ENCODE data around the gene UBN1. TPM values are rescaled to one million over a fixed set of nuclear protein-coding genes. Genes with fewer than 3 reads are reported as not detected.

UBN1 gene
- total RNA-seq, 1 experiment from 2014 or later, result 63.1 TPM

DNA sequence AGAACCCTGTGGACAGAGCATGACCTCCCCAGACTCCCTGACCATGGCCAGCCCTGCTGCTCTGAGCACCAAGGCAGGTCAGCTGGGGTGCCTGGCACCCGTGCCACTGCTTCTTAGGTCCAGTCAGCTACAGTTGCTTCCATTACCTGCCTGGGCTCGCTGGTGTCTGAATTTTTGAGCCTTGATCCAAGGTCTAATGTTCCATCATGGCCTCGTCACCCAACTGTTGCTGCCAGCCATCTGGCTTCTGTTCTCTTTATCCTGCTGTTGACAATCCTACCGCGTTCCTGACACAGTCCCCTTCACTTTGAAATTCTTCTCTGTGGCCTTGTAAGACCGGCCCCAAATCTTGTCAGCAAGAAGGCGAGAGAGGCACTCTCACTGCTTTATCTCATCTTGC is 16.9 kb upstream of the UBN1 start:
- H3K9me3 ChIP-seq (ENCODE audit: control insufficient read depth, insufficient read depth, low read depth, low read length), result no peaks in the 10 kb centered on the region
- no peaks in the 10 kb centered on the region for H3K4me1 ChIP-seq (ENCODE audit: control insufficient read depth, insufficient read depth, low read length)
- BruUV-seq (replicated peaks), result no TSS peak
- ChIA-PET POLR2A (no interaction called here), CTCF (no interaction called here)
- H3K36me3 ChIP-seq (ENCODE audit: control insufficient read depth, insufficient read depth, low read length), result peaks cover 25% of the 10 kb centered on the region
- in situ Hi-C loops (cut with HindIII; ENCODE audit: low pct_unique_long_range_greater_than_20kb, low sequenced_read_pairs) (no loop called here), intact Hi-C loops (cut with micrococcal nuclease; ENCODE audit: unreplicated experiment) (no loop called here)
- no peak overlapping the region for H3K27ac ChIP-seq (ENCODE audit: low read length)
- DNase-seq (ENCODE audit: low read depth, low spot score) (no peak), ATAC-seq (no peak)
- TF ChIP-seq POLR2AphosphoS5 (IDR thresholded peaks at IDR 0.05; ENCODE audit: low read depth, low read length) (no peak), SIN3A (IDR thresholded peaks at IDR 0.05; ENCODE audit: borderline replicate concordance, insufficient read depth, low read depth, low read length) (no peak), TCF7L2 (IDR thresholded peaks at IDR 0.05; ENCODE audit: low read depth, low read length) (no peak)
- TF ChIP-seq, protein P1, sequence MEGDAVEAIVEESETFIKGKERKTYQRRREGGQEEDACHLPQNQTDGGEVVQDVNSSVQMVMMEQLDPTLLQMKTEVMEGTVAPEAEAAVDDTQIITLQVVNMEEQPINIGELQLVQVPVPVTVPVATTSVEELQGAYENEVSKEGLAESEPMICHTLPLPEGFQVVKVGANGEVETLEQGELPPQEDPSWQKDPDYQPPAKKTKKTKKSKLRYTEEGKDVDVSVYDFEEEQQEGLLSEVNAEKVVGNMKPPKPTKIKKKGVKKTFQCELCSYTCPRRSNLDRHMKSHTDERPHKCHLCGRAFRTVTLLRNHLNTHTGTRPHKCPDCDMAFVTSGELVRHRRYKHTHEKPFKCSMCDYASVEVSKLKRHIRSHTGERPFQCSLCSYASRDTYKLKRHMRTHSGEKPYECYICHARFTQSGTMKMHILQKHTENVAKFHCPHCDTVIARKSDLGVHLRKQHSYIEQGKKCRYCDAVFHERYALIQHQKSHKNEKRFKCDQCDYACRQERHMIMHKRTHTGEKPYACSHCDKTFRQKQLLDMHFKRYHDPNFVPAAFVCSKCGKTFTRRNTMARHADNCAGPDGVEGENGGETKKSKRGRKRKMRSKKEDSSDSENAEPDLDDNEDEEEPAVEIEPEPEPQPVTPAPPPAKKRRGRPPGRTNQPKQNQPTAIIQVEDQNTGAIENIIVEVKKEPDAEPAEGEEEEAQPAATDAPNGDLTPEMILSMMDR (IDR thresholded peaks at IDR 0.05), result no peak
- TF ChIP-seq, protein P2, sequence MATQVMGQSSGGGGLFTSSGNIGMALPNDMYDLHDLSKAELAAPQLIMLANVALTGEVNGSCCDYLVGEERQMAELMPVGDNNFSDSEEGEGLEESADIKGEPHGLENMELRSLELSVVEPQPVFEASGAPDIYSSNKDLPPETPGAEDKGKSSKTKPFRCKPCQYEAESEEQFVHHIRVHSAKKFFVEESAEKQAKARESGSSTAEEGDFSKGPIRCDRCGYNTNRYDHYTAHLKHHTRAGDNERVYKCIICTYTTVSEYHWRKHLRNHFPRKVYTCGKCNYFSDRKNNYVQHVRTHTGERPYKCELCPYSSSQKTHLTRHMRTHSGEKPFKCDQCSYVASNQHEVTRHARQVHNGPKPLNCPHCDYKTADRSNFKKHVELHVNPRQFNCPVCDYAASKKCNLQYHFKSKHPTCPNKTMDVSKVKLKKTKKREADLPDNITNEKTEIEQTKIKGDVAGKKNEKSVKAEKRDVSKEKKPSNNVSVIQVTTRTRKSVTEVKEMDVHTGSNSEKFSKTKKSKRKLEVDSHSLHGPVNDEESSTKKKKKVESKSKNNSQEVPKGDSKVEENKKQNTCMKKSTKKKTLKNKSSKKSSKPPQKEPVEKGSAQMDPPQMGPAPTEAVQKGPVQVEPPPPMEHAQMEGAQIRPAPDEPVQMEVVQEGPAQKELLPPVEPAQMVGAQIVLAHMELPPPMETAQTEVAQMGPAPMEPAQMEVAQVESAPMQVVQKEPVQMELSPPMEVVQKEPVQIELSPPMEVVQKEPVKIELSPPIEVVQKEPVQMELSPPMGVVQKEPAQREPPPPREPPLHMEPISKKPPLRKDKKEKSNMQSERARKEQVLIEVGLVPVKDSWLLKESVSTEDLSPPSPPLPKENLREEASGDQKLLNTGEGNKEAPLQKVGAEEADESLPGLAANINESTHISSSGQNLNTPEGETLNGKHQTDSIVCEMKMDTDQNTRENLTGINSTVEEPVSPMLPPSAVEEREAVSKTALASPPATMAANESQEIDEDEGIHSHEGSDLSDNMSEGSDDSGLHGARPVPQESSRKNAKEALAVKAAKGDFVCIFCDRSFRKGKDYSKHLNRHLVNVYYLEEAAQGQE (IDR thresholded peaks at IDR 0.05; ENCODE audit: insufficient read depth in 1 of 2, low read depth in 2 of 2, low read length in 1 of 2), result no peak
- H3K4me3 ChIP-seq (ENCODE audit: low read depth in 2 of 2, low read length in 2 of 2), result no peak overlapping the region
- no peaks in the 10 kb centered on the region for H3K27me3 ChIP-seq (ENCODE audit: control insufficient read depth, insufficient read depth, low read length)

DNA sequence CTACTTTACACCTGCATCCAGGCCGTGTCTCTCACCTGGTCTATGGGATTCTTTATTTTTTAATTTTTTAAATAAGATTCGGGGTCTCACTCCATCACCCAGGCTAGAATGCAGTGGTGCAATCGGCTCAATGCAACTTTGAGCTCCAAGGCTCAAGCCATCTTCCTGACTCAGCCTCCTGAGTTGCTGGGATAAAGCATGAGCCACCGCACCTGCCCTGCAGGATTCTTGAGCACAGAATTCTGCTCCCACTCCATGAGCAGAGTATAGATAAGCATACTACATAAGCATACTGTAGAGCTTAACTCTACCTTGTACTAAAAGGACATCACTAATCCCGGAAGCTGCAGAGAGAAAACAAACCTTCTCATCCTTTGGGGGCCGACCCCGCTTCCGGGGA is 15.7 kb upstream of the UBN1 start:
- ChIA-PET POLR2A (no interaction called here), CTCF (no interaction called here)
- intact Hi-C loops (cut with micrococcal nuclease; ENCODE audit: unreplicated experiment) (no loop called here), in situ Hi-C loops (cut with HindIII; ENCODE audit: low pct_unique_long_range_greater_than_20kb, low sequenced_read_pairs) (no loop called here)
- H3K4me3 ChIP-seq (ENCODE audit: low read depth in 2 of 2, low read length in 2 of 2), result no peak overlapping the region
- no peak overlapping the region for H3K27ac ChIP-seq (ENCODE audit: low read length)
- no peaks in the 10 kb centered on the region for H3K9me3 ChIP-seq (ENCODE audit: control insufficient read depth, insufficient read depth, low read depth, low read length)
- DNase-seq (ENCODE audit: low read depth, low spot score) (no peak), ATAC-seq (no peak)
- no peaks in the 10 kb centered on the region for H3K4me1 ChIP-seq (ENCODE audit: control insufficient read depth, insufficient read depth, low read length)
- no TSS peak for BruUV-seq (replicated peaks)
- peaks cover 32% of the 10 kb centered on the region for H3K36me3 ChIP-seq (ENCODE audit: control insufficient read depth, insufficient read depth, low read length)
- no peak for TF ChIP-seq TCF7L2 (IDR thresholded peaks at IDR 0.05; ENCODE audit: low read depth, low read length)
- no peak for TF ChIP-seq POLR2AphosphoS5 (IDR thresholded peaks at IDR 0.05; ENCODE audit: low read depth, low read length)
- TF ChIP-seq, protein P1 (IDR thresholded peaks at IDR 0.05), result no peak
- no peak for TF ChIP-seq SIN3A (IDR thresholded peaks at IDR 0.05; ENCODE audit: borderline replicate concordance, insufficient read depth, low read depth, low read length)
- TF ChIP-seq, protein P2 (IDR thresholded peaks at IDR 0.05; ENCODE audit: insufficient read depth in 1 of 2, low read depth in 2 of 2, low read length in 1 of 2), result no peak
- H3K27me3 ChIP-seq (ENCODE audit: control insufficient read depth, insufficient read depth, low read length), result no peaks in the 10 kb centered on the region
